ENCODE measurements around the gene ASPSCR1.

ASPSCR1 gene

DNA sequence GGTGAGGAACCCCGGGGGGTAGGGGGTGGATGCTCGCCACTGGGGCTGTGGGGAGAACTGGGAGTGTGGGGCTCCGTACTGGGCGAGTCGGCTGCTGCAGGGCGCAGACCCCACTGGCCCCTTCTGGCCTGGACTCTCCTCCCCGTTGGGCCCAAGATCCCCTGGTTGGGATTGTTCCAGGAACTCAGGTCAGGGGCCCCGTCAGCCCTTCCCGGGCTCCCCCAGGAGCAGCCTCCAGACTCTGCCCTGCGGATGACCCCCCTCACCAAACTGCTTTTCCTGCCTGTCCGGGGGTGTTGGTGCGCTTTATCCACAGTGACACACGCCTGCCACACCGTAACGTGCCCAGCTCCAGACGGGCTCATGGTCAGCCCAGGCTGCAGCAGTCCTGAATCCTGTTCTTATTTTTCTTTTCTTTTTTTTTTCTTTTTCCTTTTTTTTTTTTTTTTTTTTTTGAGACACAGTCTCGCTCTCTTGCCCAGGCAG is 24.2 kb downstream of the ASPSCR1 start:
- DNase-seq = no peak

GRCh38 chr17:82003411-82004381 is 26.3 kb downstream of the ASPSCR1 start:
- no peak for DNase-seq

DNA sequence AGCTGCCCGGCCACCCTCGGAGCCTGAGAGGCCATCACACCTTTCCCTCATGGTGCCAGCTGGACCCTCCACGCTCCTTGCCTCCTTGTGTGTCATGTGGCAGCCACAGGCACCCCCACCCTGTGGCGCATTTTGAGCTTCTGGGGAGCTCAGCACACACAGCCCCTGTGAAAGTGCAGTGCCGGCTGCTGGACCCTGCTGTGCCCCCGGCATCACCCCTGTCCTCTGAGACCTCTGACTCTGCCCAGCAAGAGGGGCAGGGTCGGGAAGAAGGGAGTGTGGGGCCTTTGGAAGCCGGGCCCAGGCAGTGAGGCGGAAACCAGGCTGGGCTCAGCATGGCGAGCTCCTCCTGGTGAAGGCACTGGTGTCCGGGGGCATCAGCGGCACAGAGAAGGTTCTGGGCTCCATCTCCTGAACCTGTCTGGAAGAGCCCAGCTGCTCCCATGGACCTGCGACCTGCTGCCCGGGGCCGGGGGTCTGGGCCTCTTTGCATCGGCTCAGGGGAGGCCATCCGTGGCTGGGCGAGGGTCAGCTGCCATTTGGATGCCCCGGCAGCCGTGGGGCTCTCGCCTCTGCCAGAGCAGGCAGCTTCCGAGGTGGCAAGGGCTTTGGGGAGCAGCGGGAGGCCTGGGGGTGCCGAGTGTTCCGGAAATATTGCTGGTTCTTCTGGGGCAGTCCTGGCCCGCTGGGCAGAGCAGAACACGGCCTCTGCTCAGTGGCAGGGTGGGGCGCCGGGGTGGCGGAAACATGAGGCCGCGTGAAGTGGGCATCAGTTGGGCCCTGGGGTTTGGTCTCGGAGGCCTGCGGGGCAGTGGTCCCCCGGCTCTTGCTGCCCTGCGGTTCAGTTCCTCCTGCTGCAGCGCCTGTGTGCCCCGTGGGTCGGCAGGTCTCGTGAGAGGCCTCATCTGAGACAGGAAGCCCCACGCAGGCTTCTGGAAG is 27.4 kb downstream of the ASPSCR1 start:
- no peak for DNase-seq

GRCh38 chr17:82005701-82006348 is 28.4 kb downstream of the ASPSCR1 start:
- no peak for DNase-seq

- DNase-seq = no peak
These were observed 29.2 kb downstream of the ASPSCR1 start for GRCh38 chr17:82006468-82007227.

- no peak for DNase-seq
These were observed 29.7 kb downstream of the ASPSCR1 start for GRCh38 chr17:82007228-82007494.

DNA sequence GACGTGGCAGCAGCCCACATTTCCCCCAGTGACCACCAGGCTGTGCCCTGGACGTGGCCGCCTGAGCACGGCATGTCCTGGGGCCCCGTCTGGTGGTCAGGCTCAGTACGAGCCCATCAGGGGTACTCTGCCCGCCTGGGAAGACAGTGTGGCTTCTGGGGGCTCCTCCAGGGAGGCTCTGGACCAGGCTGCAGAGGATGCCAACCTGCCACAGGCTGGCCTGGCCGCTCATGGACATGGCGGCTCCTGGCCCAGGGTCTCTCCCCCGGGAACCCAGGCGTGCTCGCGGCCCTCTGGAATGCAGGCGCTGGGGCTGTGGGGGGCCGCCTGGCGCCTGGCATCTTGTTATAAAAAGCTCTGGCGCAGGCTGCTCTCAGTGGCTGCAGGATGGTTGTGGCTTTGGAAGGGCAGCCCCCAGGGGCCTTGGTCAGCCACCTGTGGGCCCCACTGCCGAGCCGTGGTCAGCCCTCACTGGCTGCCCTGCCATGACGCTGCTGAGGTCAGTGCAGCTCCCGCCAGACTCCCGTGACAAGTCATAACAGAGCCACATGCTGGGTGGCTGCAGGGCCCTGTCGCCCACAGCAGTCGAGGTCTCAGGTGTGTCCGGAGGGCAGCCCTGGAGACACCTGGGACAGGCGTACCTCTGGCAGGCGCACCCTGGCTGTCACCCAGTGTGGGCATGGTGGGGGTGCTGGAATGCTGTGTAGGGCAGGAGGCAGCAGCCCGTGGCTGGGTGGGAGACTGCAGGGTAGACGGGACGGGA is 30.2 kb downstream of the ASPSCR1 start:
- no peak for DNase-seq

DNA sequence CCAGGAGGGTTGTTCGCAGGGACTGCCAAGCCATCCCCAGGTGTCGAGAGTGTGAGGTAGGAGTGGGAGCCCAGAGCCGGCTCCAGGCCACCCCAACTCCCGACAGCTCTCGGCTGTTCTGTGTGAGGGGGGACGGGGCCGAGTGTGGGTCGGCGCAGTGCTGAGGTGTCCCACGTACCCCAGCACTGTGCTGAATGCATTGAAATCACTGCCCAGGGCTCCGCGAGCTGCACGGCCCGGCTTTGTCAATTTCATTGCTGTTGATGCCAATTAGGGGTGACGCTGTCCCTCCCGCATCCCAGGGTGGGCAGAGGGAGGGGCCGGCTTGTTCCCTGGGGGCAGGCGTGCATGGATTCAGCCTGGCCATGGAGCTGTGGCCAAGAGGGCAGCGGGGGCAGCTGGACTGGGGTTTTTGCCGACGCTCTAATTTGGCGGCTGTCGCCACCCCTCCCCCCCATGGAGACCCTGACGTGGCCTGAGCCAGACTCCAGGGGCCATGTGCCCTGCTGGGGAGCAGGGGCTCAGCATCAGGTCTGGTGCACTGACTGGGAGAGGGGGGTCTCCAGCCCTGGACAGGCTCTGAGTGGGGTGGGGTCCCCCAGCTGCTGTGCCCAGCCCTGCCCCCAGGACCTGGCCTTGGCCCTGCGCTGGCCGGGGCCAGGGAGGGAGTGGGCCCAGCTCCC is 31.0 kb downstream of the ASPSCR1 start:
- DNase-seq = no peak

DNA sequence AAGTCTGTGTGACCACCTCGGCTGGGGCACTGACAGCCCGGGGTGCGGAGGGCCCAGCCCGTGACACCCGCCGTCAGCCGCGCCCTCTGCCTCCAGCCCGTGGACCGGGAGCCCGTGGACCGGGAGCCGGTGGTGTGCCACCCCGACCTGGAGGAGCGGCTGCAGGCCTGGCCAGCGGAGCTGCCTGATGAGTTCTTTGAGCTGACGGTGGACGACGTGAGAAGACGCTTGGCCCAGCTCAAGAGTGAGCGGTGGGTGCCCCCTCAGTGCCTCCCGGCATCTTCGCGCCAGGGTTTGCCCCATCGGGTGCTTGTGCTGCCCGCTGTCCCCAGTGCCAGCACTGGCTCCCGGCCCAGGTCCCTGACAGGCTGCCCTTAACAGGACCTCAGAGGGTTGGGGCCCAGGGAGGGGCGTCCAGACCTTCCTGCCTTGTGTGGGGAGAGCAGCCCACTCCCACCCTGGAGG is 31.5 kb downstream of the ASPSCR1 start:
- DNase-seq = no peak

DNA sequence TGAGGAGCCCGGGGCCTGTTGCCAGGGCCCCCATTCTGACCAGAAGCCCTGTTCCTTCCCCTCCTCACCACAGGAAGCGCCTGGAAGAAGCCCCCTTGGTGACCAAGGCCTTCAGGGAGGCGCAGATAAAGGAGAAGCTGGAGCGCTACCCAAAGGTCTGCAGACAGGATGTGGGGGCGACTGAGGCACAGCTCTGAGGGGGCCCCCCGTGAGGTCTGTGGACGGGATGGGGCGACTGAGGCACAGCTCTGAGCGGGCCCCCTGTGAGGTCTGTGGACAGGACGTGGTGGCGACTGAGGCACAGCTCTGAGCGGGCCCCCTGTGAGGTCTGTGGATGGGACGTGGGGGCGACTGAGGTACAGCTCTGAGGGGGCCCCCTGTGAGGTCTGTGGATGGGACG is 32.0 kb downstream of the ASPSCR1 start:
- DNase-seq = no peak

- DNase-seq = no peak
These were observed 33.4 kb downstream of the ASPSCR1 start for GRCh38 chr17:82010575-82011525.

GRCh38 chr17:82011617-82012187 is 34.3 kb downstream of the ASPSCR1 start:
- DNase-seq = no peak

DNA sequence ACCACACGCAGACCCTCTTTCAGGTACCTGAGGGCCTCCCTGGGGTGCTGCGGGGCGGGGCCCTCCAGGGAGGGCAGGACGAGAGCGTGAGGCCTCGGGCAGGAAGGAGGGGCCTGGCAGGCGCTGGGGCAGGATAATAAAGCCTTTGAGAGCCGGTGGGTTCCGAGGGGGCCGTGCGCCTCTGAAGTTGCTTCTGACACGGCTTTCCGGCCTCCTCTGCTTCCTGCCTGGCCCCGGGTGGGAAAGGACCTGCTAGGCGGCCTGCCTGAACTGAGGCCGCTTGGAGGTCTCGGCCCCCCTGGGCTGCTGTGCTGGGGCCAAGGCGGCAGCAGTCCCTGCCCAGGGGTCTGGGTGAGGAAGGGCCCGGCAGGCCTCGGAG is 34.8 kb downstream of the ASPSCR1 start:
- DNase-seq = no peak

DNA sequence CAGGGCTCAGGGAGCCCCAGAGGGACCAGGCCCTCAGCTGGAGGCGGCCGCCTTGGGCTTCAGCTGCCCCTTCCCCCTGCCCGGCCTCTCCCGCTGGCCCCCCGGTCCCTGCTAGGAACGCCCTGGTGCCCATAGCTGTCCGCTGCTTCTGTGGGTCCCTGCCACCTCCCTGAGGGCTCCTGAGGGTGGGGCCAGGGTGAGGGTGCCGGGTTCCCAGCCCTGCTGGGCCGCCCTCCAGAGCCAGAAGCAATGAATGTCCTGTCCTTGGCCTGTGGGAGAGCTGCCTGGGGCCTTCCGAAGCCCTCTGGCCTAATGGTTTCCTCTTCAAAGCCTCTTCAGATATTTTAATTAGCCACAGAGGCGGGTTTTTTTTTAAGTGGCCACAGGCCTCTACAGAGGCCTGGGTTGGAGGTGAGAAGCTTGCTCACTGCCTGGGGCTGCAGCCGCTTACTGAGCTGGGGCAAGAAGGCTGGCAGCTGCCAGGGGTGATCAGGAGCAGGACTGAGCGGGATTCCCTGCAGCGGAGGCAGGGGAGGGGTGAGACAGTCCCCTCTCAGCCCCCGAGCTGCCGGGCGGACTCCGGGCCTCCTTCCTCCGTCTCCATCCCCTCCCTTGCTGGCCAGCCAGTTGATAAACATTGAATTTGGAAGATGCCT is 35.3 kb downstream of the ASPSCR1 start:
- no peak for DNase-seq

GRCh38 chr17:82013341-82013740 is 35.9 kb downstream of the ASPSCR1 start:
- DNase-seq = no peak

DNA sequence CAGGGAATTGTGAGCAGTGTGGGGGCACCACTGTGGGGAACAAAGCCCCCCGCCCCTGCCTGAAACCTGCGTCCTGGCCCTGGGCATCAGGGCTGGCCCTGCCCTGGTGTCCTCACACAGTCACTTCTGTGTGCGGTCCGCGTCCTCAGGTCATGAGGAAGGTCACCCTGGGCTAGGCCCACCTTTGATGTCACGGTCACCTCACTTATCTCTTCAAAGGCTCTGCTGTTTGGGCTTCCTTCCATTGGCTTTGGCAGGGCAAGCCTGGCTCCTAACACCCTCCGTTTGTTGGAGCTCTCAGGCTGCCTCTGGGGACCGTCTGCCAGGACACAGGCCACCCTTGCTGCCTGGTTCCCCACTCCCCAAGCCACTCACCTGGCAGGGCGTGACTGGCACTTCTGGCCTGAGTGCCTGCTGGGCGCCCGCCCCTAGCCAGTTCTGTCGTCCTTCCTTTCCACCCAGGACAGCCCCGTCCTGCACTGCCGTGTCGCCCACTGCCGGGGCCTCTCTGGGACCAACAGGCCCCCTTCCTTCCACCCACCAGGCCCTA is 36.4 kb downstream of the ASPSCR1 start:
- no peak for DNase-seq

DNA sequence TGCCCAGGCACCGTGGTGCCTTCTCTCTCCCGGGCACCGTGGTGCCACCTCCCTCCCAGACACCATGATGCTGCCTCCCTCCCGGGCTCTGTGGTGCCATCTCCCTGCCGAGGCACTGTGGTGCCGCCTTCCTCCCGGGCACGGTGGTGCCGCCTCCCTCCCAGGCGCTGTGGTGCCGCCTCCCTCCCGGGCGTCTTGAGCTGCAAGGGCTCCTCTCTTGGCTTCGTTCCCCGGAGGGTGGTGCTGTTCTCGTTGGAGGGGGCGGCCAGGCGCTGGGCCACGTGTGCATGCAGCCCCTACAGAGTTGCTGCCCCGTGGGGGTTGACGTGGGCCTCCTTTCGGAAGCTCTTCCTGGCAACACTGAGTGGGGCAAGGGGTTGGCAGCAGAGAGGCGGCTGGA is 37.0 kb downstream of the ASPSCR1 start:
- no peak for DNase-seq

DNA sequence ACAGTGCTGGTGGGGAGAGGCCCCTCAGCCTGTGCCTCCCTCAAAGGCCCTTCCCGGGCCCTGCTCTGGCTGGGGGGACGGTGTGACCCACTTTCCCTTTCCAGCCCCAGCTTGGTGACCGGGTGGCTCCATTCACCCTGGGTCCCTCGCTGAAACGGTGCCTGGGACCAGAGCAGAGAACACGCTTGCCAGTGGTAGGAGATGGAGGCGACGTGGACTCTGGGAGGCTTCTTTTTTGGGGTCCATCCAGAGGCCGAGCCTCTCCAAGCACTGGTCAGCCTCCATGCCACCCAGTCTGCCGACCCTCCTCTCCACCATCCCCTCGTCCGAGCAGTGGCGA is 37.5 kb downstream of the ASPSCR1 start:
- DNase-seq = no peak

Measured in CD4-positive, alpha-beta T cell treated with Interferon gamma for 1 hour (primary cell).